Measurements from ENCODE around the gene SMIM29.

Gene SMIM29

GRCh38 chr6:34207695-34208443, 40.9 kb downstream of the SMIM29 start:
- no peak for TF ChIP-seq CTCF (IDR thresholded peaks at IDR 0.05; ENCODE audit: control extremely low read depth, extremely low read depth, low read depth, missing control alignments)
- DNase-seq (ENCODE audit: extremely low spot score): no peak
- ChIA-PET CTCF (interaction anchor here (1.5 to 5.7 kb wide), 2 partner anchors 12 to 18 kb away, joined by 4 to 44 read pairs; no protein-coding TSS in a partner anchor), POLR2A (no interaction called here)

GRCh38 chr6:34206726-34207125, 42.1 kb downstream of the SMIM29 start:
- TF ChIP-seq CTCF (IDR thresholded peaks at IDR 0.05; ENCODE audit: control extremely low read depth, extremely low read depth, low read depth, missing control alignments): no peak
- no peak for DNase-seq (ENCODE audit: extremely low spot score)
- ChIA-PET CTCF (interaction anchor here (1.3 to 5.7 kb wide), 2 partner anchors 11 to 43 kb away, joined by 3 to 44 read pairs; no protein-coding TSS in a partner anchor), POLR2A (no interaction called here)

GRCh38 chr6:34205916-34206315, 42.9 kb downstream of the SMIM29 start:
- TF ChIP-seq CTCF (IDR thresholded peaks at IDR 0.05; ENCODE audit: control extremely low read depth, extremely low read depth, low read depth, missing control alignments): no peak
- POLR2A ChIA-PET: interaction anchor here (1.0 kb wide), 1 partner anchor 31 kb away, joined by 3 read pairs; the partner anchor contains the start of gene HMGA1
- DNase-seq (ENCODE audit: extremely low spot score): no peak
- CTCF ChIA-PET: interaction anchor here (1.2 to 5.7 kb wide), 4 partner anchors 9 to 209 kb away, joined by 3 to 44 read pairs (median 6); no protein-coding TSS in a partner anchor

GRCh38 chr6:34205466-34205865, 43.3 kb downstream of the SMIM29 start:
- CTCF ChIA-PET: interaction anchor here (1.2 to 5.7 kb wide), 4 partner anchors 9 to 210 kb away, joined by 3 to 44 read pairs (median 6); no protein-coding TSS in a partner anchor

GRCh38 chr6:34204693-34205092, 44.1 kb downstream of the SMIM29 start:
- TF ChIP-seq CTCF (IDR thresholded peaks at IDR 0.05; ENCODE audit: control extremely low read depth, extremely low read depth, low read depth, missing control alignments): no peak
- CTCF ChIA-PET: interaction anchor here (1.2 to 5.7 kb wide), 3 partner anchors 9 to 211 kb away, joined by 4 to 44 read pairs (median 8); no protein-coding TSS in a partner anchor
- POLR2A ChIA-PET: no interaction called here
- DNase-seq (ENCODE audit: extremely low spot score): no peak

More at GRCh38 chr6:34205466-34205865, 43.3 kb downstream of the SMIM29 start:
- DNase-seq (ENCODE audit: extremely low spot score): no peak
- no peak for TF ChIP-seq CTCF (IDR thresholded peaks at IDR 0.05; ENCODE audit: control extremely low read depth, extremely low read depth, low read depth, missing control alignments)
- POLR2A ChIA-PET: interaction anchor here (1.0 kb wide), 1 partner anchor 31 kb away, joined by 3 read pairs; the partner anchor contains the start of gene HMGA1

- ChIA-PET CTCF (interaction anchor here (1.1 to 2.6 kb wide), 5 partner anchors 12 to 257 kb away, joined by 3 to 8 read pairs (median 4); no protein-coding TSS in a partner anchor), POLR2A (no interaction called here)
- no peak for DNase-seq (ENCODE audit: extremely low spot score)
- no peak for TF ChIP-seq CTCF (IDR thresholded peaks at IDR 0.05; ENCODE audit: control extremely low read depth, extremely low read depth, low read depth, missing control alignments)
These were observed 46.2 kb downstream of the SMIM29 start for GRCh38 chr6:34202329-34203201.

Data from GM10248 (cell line).